ENCODE measurements around the gene IZUMO1R.
"Not testable (repeated sequence)": the region's sequence is repeated elsewhere in the genome, so short reads cannot be mapped to it uniquely, and the experiment has no call there.

Gene IZUMO1R

DNA sequence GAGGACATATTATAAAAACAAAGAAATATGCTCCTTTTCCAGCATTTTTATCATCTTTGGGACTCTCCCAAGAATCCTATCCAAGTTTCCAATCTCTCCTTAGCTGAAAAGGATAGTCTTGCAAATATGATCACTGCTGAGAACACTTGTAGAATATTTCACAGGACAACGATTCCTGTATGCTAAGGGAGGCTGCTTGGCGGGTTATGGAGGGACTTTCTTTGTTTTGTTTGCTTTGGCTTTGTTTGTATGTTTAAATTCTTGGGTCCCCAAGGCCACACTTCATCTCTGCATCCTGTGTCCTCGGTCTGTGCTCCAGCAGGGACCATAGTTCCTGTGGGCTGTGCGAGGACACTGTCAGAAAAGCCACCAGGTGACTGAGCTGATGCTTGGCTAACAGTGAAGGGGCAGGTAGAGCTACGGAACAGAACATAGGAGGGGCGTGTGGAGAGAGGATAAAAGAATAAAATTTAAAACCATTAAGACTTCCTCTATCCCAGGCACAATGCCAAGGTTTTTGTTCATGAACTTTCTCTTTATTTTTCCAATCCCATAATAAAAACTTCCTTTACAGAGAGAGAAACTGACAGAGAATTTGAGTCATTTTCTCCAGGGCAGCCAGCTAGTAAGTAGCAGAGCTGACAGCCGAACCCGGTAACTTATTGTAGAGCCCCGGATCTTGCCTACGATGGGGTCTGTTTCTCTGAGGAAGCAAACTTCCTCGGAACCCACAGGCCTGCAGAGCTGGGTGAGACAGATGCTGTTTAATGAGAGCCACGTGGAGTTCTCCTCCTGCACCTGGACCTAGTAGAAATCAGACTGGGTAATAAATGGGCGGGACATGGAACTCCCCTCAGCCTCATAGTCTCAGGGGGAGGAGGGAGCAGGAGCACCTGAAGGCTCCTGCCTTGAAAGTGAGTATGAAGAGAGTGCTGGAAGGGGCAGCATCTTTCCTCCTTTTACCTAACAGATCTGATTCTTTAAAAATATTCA, at the start of gene IZUMO1R:
TSS of gene IZUMO1R (plus strand) at position 615 of the 993 bp plus-strand sequence. CDS start 1,057 bp downstream, outside the sequence.
- Histone ChIP-seq H3K4me1 (ENCODE audit: insufficient read depth, low read length) (peaks cover 7% of the 10 kb centered on the region), H3K9me3 (ENCODE audit: insufficient read depth, low read depth, low read length) (no peaks in the 10 kb centered on the region), H3K4me3 (ENCODE audit: low read length) (no peak within 1 kb of the TSS), H3K27me3 (ENCODE audit: insufficient read depth, low read length) (no peaks in the 10 kb centered on the region; the same call in 1 of the 2 replicates), H3K27ac (ENCODE audit: low read length) (no peak within 1 kb of the TSS), H3K9ac (ENCODE audit: low read depth, low read length) (no peak within 1 kb of the TSS), H3K36me3 (ENCODE audit: insufficient read depth, low read depth, low read length) (no peaks in the 10 kb centered on the region)

DNA sequence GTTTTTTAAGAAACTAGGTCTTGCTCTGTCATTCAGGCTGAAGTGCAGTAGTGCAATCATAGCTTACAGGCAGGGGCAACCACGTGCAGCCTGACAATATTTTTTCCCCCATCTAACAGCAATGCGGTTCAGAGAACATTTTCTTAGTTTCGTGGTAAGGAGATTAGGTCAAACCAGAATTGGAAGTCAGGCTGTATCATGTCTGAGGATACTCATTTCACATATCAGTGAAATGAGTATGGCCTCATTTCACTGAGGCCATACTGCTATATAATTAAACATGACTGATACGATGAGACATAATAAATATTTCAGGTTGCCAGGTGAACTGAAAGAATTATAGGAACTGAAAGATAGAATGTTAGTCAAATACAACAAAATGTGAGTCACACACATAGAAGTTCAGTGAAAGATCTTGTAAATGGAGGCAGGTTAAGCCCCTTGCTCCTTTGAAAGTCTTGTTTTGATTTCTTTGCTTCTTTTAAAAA, 32.5 kb upstream of the IZUMO1R start:
- Histone ChIP-seq H3K9me3 (ENCODE audit: insufficient read depth, low read depth, low read length) (no peaks in the 10 kb centered on the region; the same call in 1 of the 2 replicates), H3K4me1 (ENCODE audit: insufficient read depth, low read length) (no peaks in the 10 kb centered on the region), H3K27ac (ENCODE audit: low read length) (no peak overlapping the region), H3K4me3 (ENCODE audit: low read length) (no peak overlapping the region), H3K36me3 (ENCODE audit: insufficient read depth, low read depth, low read length) (no peaks in the 10 kb centered on the region), H3K9ac (ENCODE audit: low read depth, low read length) (no peak overlapping the region), H3K27me3 (ENCODE audit: insufficient read depth, low read length) (no peaks in the 10 kb centered on the region)

- Histone ChIP-seq H3K27ac (ENCODE audit: low read length) (no peak overlapping the region), H3K9me3 (ENCODE audit: insufficient read depth, low read depth, low read length) (no peaks in the 10 kb centered on the region; the same call in 1 of the 2 replicates), H3K27me3 (ENCODE audit: insufficient read depth, low read length) (no peaks in the 10 kb centered on the region), H3K36me3 (ENCODE audit: insufficient read depth, low read depth, low read length) (no peaks in the 10 kb centered on the region), H3K4me1 (ENCODE audit: insufficient read depth, low read length) (no peaks in the 10 kb centered on the region), H3K9ac (ENCODE audit: low read depth, low read length) (no peak overlapping the region), H3K4me3 (ENCODE audit: low read length) (no peak overlapping the region)
Observed at GRCh38 chr11:94272738-94273313, 31.6 kb upstream of the IZUMO1R start.

DNA sequence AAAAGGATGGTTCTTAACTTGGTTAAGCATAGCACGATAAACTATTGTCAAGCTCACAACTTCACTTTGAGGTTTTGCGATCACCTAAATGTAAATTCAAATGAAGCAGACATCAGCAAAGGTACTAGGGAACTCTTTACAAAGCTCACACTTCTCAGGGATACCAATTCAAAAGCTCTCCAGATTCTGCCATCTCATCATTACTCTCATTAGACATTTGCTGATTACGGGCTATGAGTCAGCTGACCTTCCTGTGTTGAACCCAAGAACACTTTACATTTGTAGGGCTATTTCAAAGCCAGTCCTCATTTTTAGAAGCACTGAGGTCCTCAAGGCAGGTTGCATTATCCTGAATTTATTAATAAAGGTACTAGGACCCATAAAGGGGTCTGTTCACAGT, 28.4 kb upstream of the IZUMO1R start:
- Histone ChIP-seq H3K4me1 (ENCODE audit: insufficient read depth, low read length) (no peaks in the 10 kb centered on the region), H3K9me3 (ENCODE audit: insufficient read depth, low read depth, low read length) (no peaks in the 10 kb centered on the region), H3K27ac (ENCODE audit: low read length) (no peak overlapping the region), H3K9ac (ENCODE audit: low read depth, low read length) (no peak overlapping the region), H3K4me3 (ENCODE audit: low read length) (no peak overlapping the region), H3K36me3 (ENCODE audit: insufficient read depth, low read depth, low read length) (no peaks in the 10 kb centered on the region), H3K27me3 (ENCODE audit: insufficient read depth, low read length) (no peaks in the 10 kb centered on the region)

DNA sequence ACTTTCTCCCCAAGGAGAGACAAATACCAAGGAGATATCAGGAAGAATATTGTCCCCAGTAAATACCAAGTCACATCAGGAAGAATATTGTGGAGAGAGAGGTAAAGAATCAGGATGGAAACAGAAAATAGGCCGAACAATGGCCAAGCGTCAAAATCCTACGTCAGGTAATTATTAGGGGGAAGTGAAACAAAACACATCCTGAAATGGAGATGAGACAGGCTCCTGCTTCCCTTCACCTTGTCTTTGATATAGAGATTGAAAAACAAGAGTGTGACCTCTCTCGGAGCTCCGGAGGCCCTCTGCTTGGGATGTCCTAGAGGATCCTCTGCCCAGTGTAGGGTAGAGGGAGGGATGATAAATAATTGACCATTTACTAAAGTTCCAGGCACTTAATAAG, 27.4 kb upstream of the IZUMO1R start:
- Histone ChIP-seq H3K9me3 (ENCODE audit: insufficient read depth, low read depth, low read length) (no peaks in the 10 kb centered on the region), H3K36me3 (ENCODE audit: insufficient read depth, low read depth, low read length) (no peaks in the 10 kb centered on the region), H3K27ac (ENCODE audit: low read length) (no peak overlapping the region), H3K4me1 (ENCODE audit: insufficient read depth, low read length) (no peaks in the 10 kb centered on the region), H3K9ac (ENCODE audit: low read depth, low read length) (no peak overlapping the region), H3K4me3 (ENCODE audit: low read length) (no peak overlapping the region), H3K27me3 (ENCODE audit: insufficient read depth, low read length) (no peaks in the 10 kb centered on the region)

GRCh38 chr11:94278207-94278606, 26.2 kb upstream of the IZUMO1R start:
- not testable (repeated sequence) for H3K27me3 ChIP-seq (ENCODE audit: insufficient read depth, low read length); H3K4me1 ChIP-seq (ENCODE audit: insufficient read depth, low read length); H3K36me3 ChIP-seq (ENCODE audit: insufficient read depth, low read depth, low read length); H3K4me3 ChIP-seq (ENCODE audit: low read length); H3K9ac ChIP-seq (ENCODE audit: low read depth, low read length); H3K27ac ChIP-seq (ENCODE audit: low read length); H3K9me3 ChIP-seq (ENCODE audit: insufficient read depth, low read depth, low read length)

DNA sequence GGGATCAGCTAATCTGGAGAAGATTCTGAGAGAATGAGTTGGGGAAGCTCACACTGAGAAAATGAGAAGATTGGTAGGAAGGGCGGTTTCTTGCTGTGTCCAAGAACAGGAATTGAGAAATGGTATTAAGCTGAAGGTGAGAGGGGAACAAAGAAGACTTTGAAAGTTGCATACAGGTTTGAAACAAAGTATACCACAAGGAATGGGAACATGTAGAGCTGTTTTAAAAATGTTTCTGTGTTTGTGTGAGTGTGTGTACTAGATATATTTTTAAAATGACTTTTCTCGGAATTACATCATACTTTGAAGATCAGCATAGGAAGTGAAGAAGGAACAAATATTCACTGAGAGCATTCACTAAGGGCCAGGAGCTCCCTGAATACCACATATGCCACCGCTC, 24.4 kb upstream of the IZUMO1R start:
- H3K4me3 ChIP-seq (ENCODE audit: low read length) = no peak overlapping the region
- peaks cover 6% of the 10 kb centered on the region; the same call in 1 of the 2 replicates for H3K4me1 ChIP-seq (ENCODE audit: insufficient read depth, low read length)
- no peak overlapping the region for H3K9ac ChIP-seq (ENCODE audit: low read depth, low read length)
- no peak overlapping the region for H3K27ac ChIP-seq (ENCODE audit: low read length)
- H3K27me3 ChIP-seq (ENCODE audit: insufficient read depth, low read length) = no peaks in the 10 kb centered on the region
- H3K9me3 ChIP-seq (ENCODE audit: insufficient read depth, low read depth, low read length) = no peaks in the 10 kb centered on the region
- no peaks in the 10 kb centered on the region for H3K36me3 ChIP-seq (ENCODE audit: insufficient read depth, low read depth, low read length)

GRCh38 chr11:94281324-94281723, 23.1 kb upstream of the IZUMO1R start:
- H3K4me1 ChIP-seq (ENCODE audit: insufficient read depth, low read length) = peaks cover 6% of the 10 kb centered on the region; the same call in 1 of the 2 replicates
- H3K9ac ChIP-seq (ENCODE audit: low read depth, low read length) = no peak overlapping the region
- H3K4me3 ChIP-seq (ENCODE audit: low read length) = no peak overlapping the region

DNA sequence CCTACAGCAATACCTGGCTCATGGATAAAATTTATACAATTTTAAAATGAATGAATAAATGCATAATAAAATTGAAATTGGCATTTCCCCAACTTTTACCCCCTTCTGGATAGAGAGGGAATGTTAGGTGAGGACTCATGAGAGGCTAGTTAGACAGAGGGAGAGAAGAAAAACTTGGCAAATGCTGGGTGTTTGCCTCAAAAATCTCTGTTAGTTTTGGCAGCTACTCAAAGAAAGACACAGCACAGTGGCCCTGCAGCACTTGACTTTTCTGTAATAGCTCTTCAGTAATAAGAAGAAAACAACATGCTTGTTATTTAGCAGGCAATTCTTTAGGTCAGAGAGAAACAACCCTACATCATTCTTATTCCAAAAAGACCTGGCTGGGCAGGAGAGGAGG, 20.7 kb upstream of the IZUMO1R start:
- H3K27ac ChIP-seq (ENCODE audit: low read length) = no peak overlapping the region
- no peaks in the 10 kb centered on the region for H3K27me3 ChIP-seq (ENCODE audit: insufficient read depth, low read length)
- no peak overlapping the region for H3K9ac ChIP-seq (ENCODE audit: low read depth, low read length)
- H3K36me3 ChIP-seq (ENCODE audit: insufficient read depth, low read depth, low read length) = no peaks in the 10 kb centered on the region
- no peaks in the 10 kb centered on the region for H3K9me3 ChIP-seq (ENCODE audit: insufficient read depth, low read depth, low read length)
- no peak overlapping the region for H3K4me3 ChIP-seq (ENCODE audit: low read length)
- peaks cover 6% of the 10 kb centered on the region; the same call in 1 of the 2 replicates for H3K4me1 ChIP-seq (ENCODE audit: insufficient read depth, low read length)

More at GRCh38 chr11:94281324-94281723, 23.1 kb upstream of the IZUMO1R start:
- Histone ChIP-seq H3K36me3 (ENCODE audit: insufficient read depth, low read depth, low read length) (no peaks in the 10 kb centered on the region), H3K27me3 (ENCODE audit: insufficient read depth, low read length) (no peaks in the 10 kb centered on the region), H3K9me3 (ENCODE audit: insufficient read depth, low read depth, low read length) (no peaks in the 10 kb centered on the region), H3K27ac (ENCODE audit: low read length) (no peak overlapping the region)

DNA sequence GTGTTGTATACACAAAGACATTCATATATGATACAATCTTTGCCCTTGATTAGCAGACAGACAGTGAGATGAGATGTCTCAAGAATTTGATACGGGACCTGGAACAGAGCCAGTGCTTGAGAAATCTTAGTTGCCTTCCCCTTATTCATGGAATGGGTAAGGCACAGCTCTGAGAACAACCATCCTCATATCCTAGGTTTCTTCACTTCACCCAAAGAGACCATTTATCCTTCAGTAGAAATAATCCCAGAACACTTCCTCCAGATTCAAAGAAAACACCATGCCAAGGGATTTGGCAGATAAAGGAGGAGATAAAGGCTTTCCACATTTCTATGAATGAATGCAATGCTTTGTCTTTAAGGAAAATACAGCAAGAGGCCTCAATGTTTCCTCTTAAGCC, 8.8 kb upstream of the IZUMO1R start:
- H3K4me1 ChIP-seq (ENCODE audit: insufficient read depth, low read length) = no peaks in the 10 kb centered on the region; the same call in 1 of the 2 replicates
- no peak overlapping the region for H3K4me3 ChIP-seq (ENCODE audit: low read length)
- H3K27ac ChIP-seq (ENCODE audit: low read length) = no peak overlapping the region
- no peaks in the 10 kb centered on the region for H3K36me3 ChIP-seq (ENCODE audit: insufficient read depth, low read depth, low read length)
- H3K9me3 ChIP-seq (ENCODE audit: insufficient read depth, low read depth, low read length) = no peaks in the 10 kb centered on the region
- H3K27me3 ChIP-seq (ENCODE audit: insufficient read depth, low read length) = no peaks in the 10 kb centered on the region; the same call in 1 of the 2 replicates
- H3K9ac ChIP-seq (ENCODE audit: low read depth, low read length) = no peak overlapping the region

DNA sequence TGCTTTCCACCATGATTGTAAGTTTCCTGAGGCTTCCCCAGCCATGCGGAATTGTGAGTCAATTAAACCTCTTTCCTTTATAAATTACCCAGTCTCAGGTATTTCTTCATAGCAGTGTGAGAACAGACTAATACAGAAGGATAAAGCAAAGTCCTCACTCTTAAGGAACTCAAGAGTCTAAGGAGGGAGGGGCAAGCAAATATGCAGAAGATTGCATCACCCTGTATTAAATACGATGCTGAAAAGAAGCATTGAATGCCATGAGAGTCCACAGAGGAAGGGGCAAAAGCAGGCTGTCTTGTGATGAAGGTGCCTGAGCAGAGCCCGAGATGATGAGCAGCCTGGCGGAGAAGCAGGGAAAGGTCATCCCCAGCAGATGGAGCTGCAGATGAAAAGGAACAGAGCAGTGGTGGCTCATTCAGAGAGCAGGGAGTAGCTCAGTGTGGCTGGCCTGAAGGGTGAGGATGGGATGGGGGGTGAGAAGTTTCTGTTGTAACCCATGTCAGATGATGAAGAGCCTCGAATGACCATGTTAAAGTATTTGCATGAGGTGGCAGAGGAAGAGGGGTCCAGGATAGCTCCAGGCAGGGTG, 6.3 kb upstream of the IZUMO1R start:
- Histone ChIP-seq H3K4me3 (ENCODE audit: low read length) (no peak overlapping the region), H3K9me3 (ENCODE audit: insufficient read depth, low read depth, low read length) (no peaks in the 10 kb centered on the region), H3K27me3 (ENCODE audit: insufficient read depth, low read length) (no peaks in the 10 kb centered on the region; the same call in 1 of the 2 replicates), H3K4me1 (ENCODE audit: insufficient read depth, low read length) (peaks cover 7% of the 10 kb centered on the region), H3K36me3 (ENCODE audit: insufficient read depth, low read depth, low read length) (no peaks in the 10 kb centered on the region), H3K27ac (ENCODE audit: low read length) (no peak overlapping the region), H3K9ac (ENCODE audit: low read depth, low read length) (no peak overlapping the region)

All from iPS-20b (cell line).